Tibial nerve (tissue), 4 donors: Measurements from ENCODE around the gene SOCS7. TPM values are rescaled to one million over a fixed set of nuclear protein-coding genes. Genes with fewer than 3 reads are reported as not detected.

Source experiments
- DNase-seq, 2 donors: peaks; one replicate each; pipeline ENCODE4 v3.0.0-alpha.2; 2019; ENCODE audit warnings: low spot score in 2 of 2
- H3K27ac ChIP-seq, 4 donors: fragments of 200-600 bp; sonication (generic) in 3 of 4; one replicate each; pipeline ENCODE4 v1.5.1; 2017 to 2019; ENCODE audit warnings: mild to moderate bottlenecking in 1 of 4
- H3K27me3 ChIP-seq, 2 donors: fragments of 200-600 bp; sonication (generic) in 1 of 2; one replicate each; pipeline versions ENCODE4 v1.5.1 to v1.6.0; 2017 to 2019
- H3K36me3 ChIP-seq, 3 donors: fragments of 200-600 bp; sonication (generic); one replicate each; pipeline ENCODE4 v1.5.1; 2018 to 2019
- H3K4me1 ChIP-seq, 4 donors: fragments of 200-600 bp; sonication (generic) in 3 of 4; one replicate each; pipeline ENCODE4 v1.5.1; 2017 to 2019
- H3K4me3 ChIP-seq, 4 donors: fragments of 200-600 bp; sonication (generic) in 3 of 4; one replicate each; pipeline ENCODE4 v1.5.1; 2017 to 2019; ENCODE audit warnings: mild to moderate bottlenecking in 1 of 4, moderate library complexity in 1 of 4
- H3K9me3 ChIP-seq, 4 donors: fragments of 200-600 bp; sonication (generic) in 3 of 4; one replicate each; pipeline ENCODE4 v1.5.1; 2017 to 2019
- EP300 ChIP-seq, 2 donors: sonication (generic); formaldehyde crosslinking; IDR thresholded peaks; one replicate each; pipeline ENCODE4 v1.6.1; 2017; ENCODE audit warnings: antibody characterized with exemption in 2 of 2, mild to moderate bottlenecking in 1 of 2
- POLR2A ChIP-seq, 2 donors: fragments of 450-650 bp; IDR thresholded peaks; one replicate each; pipeline ENCODE4 v1.6.1; 2017; ENCODE audit warnings: antibody characterized with exemption in 2 of 2, mild to moderate bottlenecking in 2 of 2, moderate library complexity in 2 of 2
- WGBS, 2 donors: methylation state at CpG; one replicate each; pipeline ENCODE4 v1.1.5; 2018; 5-methylcytosine and 5-hydroxymethylcytosine counted together
- total RNA-seq, 4 donors: library from RNA; depleted of rRNA; stranded (reverse); fragments of >200 nt; gene quantifications; one replicate each; pipeline ENCODE4 v1.1.0, GENCODE V29; 2016
- TF ChIP-seq, protein P1 (sequence below), 5 experiments: fragments of 200-600 bp in 3 of 5; fragments of 450-650 bp in 2 of 5; sonication (generic) in 3 of 5; IDR thresholded peaks; one replicate each; pipeline ENCODE4 v1.5.1; 2016 to 2019; ENCODE audit warnings: antibody characterized with exemption in 5 of 5, mild to moderate bottlenecking in 3 of 5, moderate library complexity in 2 of 5

The SOCS7 gene
- total RNA-seq, 4 donors from 2014 or later: 14.7 to 26.4 (median 17.8) TPM

DNA sequence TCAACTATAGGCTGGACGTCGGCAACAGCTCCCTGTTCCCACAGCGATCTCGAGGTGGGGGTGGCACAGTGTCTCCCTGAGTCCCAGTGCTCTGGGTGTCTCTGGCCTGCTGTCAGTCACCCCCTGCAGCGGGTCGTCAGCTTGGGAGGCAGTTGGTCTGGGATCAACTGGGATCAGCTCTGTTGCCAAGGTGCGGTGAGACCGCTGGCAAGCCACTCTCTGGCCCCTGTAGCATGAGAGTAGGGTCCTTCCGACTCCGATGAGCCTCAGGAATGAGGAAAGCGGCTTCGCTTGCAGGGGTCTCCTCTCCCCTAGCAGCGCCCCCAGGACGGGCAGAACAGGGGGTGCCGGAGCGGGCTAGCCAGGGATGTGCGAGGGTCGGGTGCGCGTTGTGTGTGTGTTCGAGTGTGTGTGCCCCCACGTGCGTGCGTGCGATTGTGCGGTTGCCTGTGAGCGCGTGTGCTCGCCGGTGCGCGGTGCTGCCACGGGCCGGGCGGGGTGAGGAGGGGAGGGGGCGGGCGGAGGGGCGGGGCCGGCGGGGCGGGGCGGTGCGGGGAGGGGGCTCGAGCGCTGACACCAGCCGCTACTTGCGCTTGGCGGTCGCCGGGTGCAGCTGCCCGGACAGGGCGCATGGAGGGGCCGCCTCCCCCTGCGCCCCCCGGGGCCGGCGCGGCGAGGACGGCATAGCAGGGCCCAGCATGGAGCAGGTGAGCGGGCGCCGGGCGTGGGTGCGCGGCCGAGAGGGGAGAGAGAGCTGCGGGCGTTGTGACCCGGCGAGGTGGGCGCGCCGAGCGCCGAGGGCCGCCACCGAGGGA, 67.3 kb downstream of the SOCS7 start:
- H3K4me1 ChIP-seq: peaks cover 0 to 85% (median 42%) of the 10 kb centered on the region in 4 donors
- WGBS, 2 donors: 3 to 4% methylated on average over 46 to 55 of the region's 78 CpGs

DNA sequence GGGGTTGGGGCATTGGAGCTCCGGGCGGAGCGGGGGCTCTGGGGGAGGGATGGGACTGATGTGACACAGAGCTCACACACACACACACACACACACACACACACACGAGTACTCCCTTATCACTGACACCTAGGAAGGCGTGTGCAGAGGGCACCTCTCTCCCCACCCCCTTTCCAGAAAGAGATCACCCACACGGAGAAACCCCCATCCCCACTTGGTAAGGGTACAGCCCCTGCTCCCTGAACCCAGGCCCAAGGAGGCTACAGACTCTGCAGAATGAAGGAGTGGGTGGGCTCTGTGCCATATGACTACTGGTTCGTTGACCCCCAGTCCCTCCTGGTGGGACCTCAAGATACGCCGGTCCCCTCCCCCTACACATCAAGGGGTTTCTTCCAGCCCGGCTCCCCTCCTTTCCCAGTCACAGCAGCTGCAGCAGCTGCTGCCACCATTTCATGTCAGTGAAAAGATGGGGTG, 67.9 kb downstream of the SOCS7 start:
- TF ChIP-seq EP300 (IDR thresholded peaks at IDR 0.05) (no peak), POLR2A (IDR thresholded peaks at IDR 0.05) (no peak)
- TF ChIP-seq, protein P1, sequence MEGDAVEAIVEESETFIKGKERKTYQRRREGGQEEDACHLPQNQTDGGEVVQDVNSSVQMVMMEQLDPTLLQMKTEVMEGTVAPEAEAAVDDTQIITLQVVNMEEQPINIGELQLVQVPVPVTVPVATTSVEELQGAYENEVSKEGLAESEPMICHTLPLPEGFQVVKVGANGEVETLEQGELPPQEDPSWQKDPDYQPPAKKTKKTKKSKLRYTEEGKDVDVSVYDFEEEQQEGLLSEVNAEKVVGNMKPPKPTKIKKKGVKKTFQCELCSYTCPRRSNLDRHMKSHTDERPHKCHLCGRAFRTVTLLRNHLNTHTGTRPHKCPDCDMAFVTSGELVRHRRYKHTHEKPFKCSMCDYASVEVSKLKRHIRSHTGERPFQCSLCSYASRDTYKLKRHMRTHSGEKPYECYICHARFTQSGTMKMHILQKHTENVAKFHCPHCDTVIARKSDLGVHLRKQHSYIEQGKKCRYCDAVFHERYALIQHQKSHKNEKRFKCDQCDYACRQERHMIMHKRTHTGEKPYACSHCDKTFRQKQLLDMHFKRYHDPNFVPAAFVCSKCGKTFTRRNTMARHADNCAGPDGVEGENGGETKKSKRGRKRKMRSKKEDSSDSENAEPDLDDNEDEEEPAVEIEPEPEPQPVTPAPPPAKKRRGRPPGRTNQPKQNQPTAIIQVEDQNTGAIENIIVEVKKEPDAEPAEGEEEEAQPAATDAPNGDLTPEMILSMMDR (IDR thresholded peaks at IDR 0.05): no peak
- 16 to 17% methylated on average over 7 to 10 of the region's 10 CpGs for WGBS, 2 donors
- H3K4me3 ChIP-seq: peak overlapping the region in 2 of 4 donors; percentile 28 to 50
- H3K9me3 ChIP-seq: no peaks in the 10 kb centered on the region
- H3K27ac ChIP-seq: peak overlapping the region in 3 of 4 donors; percentile 35 to 94 (median 79)
- DNase-seq: no peak
- no peaks in the 10 kb centered on the region for H3K36me3 ChIP-seq
- H3K4me1 ChIP-seq: peaks cover 0 to 87% (median 42%) of the 10 kb centered on the region in 4 donors
- H3K27me3 ChIP-seq: peaks cover 0 to 25% of the 10 kb centered on the region in 2 donors

More for the DNA sequence above, 67.3 kb downstream of the SOCS7 start:
- Histone ChIP-seq H3K4me3 (peak overlapping the region in 3 of 4 donors; percentile 24 to 50 (median 28)), H3K9me3 (no peaks in the 10 kb centered on the region), H3K27me3 (peaks cover 0 to 25% of the 10 kb centered on the region in 2 donors), H3K36me3 (no peaks in the 10 kb centered on the region), H3K27ac (peak overlapping the region in 3 of 4 donors; percentile 35 to 94 (median 79))
- TF ChIP-seq EP300 (IDR thresholded peaks at IDR 0.05) (no peak), POLR2A (IDR thresholded peaks at IDR 0.05) (no peak)
- TF ChIP-seq, protein P1 (IDR thresholded peaks at IDR 0.05): no peak
- DNase-seq: no peak

DNA sequence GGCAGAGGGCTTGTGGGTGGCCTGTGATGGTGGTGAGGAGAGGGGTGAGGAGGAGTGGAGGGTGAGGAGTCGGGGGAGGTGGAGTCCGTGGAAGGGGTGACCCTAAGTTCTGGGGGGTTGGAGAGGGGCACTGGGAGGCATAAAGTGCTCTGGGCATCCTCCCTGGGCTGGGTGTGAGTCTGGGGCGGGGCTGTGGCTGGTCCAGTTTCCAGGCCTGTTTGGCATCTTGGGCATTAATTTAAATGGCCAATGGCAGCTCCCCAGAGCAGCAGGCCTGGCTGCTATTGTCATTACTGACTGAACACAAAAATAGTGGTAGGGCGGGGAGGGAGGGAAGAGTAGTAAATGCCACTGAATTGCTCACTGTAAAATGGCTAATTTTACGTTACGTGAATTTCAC, 68.9 kb downstream of the SOCS7 start:
- 54 to 62% methylated on average over 6 of the region's 6 CpGs for WGBS, 2 donors
- peaks cover 0 to 87% (median 41%) of the 10 kb centered on the region in 4 donors for H3K4me1 ChIP-seq
- TF ChIP-seq POLR2A (IDR thresholded peaks at IDR 0.05) (no peak), EP300 (IDR thresholded peaks at IDR 0.05) (no peak)
- TF ChIP-seq, protein P1 (IDR thresholded peaks at IDR 0.05): no peak
- peak overlapping the region in 2 of 4 donors; percentile 94 to 99 for H3K27ac ChIP-seq
- DNase-seq: no peak
- H3K36me3 ChIP-seq: no peaks in the 10 kb centered on the region
- H3K4me3 ChIP-seq: no peak overlapping the region
- H3K27me3 ChIP-seq: peaks cover 0 to 25% of the 10 kb centered on the region in 2 donors
- H3K9me3 ChIP-seq: no peaks in the 10 kb centered on the region

DNA sequence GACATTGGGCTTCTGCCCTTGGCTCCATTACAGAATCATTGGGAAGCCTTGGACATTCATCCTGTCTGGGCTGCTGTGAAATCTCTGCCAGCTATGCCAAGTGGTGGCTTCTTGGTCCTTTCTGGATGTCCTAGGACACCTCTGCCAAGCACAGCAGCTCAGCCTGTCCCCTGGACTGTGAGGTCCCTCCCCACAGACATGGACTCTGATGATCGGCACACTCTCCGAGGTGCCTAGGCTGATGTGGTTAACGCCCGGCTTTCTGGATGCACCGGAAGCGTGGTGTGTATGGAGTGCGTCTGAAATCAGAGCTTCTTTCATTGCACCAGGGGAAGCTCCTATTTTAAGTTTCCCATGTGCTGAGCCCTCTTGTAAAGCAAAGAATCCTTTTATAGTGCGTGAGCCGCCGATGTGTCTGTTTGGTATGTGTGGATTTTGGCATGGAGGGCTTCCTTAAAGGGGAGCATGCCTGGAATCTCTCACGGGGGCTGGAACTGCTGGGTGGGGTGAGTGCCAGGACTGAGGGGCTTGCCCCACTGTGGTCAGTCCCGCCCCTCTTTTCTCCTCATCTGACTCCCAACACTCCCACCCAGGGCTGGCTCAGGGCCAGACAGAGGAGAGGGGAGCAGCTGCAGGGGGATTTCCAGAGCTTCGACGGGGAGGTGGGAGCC, 69.7 kb downstream of the SOCS7 start:
- TF ChIP-seq, protein P1 (IDR thresholded peaks at IDR 0.05): no peak
- TF ChIP-seq EP300 (IDR thresholded peaks at IDR 0.05): no peak
- WGBS, 2 donors: 2 to 8% methylated on average over 14 of the region's 14 CpGs
- no peaks in the 10 kb centered on the region for H3K36me3 ChIP-seq
- peak overlapping the region; percentile 35 to 99 (median 68) for H3K27ac ChIP-seq
- H3K9me3 ChIP-seq: no peaks in the 10 kb centered on the region
- no peak overlapping the region for H3K4me3 ChIP-seq
- peaks cover 0 to 90% (median 44%) of the 10 kb centered on the region in 4 donors for H3K4me1 ChIP-seq
- H3K27me3 ChIP-seq: peaks cover 0 to 25% of the 10 kb centered on the region in 2 donors
- no peak for DNase-seq
